Subcutaneous abdominal adipose tissue (tissue), 5 donors: Measurements from ENCODE around the gene CPSF4L.

ENCODE experiments used
- H3K27ac ChIP-seq: one replicate; pipeline ENCODE4 v1.7.0; 2013; ENCODE audit warnings: low read depth, mild to moderate bottlenecking, inconsistent platforms, low read length, moderate library complexity
- H3K27me3 ChIP-seq, 5 donors: one replicate each; pipeline ENCODE4 v1.7.0; 2013; ENCODE audit warnings: low read length in 5 of 5, inconsistent platforms in 1 of 5; ENCODE audit not compliant: control insufficient read depth in 5 of 5, insufficient read depth in 4 of 5
- H3K36me3 ChIP-seq, 5 donors: one replicate each; pipeline ENCODE4 v1.7.0; 2013; ENCODE audit warnings: low read length in 5 of 5; ENCODE audit not compliant: control insufficient read depth in 5 of 5, insufficient read depth in 5 of 5
- H3K4me1 ChIP-seq, 5 donors: one replicate each; pipeline ENCODE4 v1.7.0; 2013; ENCODE audit warnings: low read length in 5 of 5, mild to moderate bottlenecking in 3 of 5, moderate library complexity in 1 of 5; ENCODE audit not compliant: control insufficient read depth in 5 of 5, insufficient read depth in 5 of 5
- H3K4me3 ChIP-seq, 5 donors: one replicate each; pipeline ENCODE4 v1.7.0; 2013; ENCODE audit warnings: low read length in 5 of 5, low read depth in 1 of 5
- H3K9ac ChIP-seq, 5 donors: one replicate each; pipeline ENCODE4 v1.7.0; 2013; ENCODE audit warnings: low read length in 5 of 5, mild to moderate bottlenecking in 4 of 5, moderate library complexity in 3 of 5
- H3K9me3 ChIP-seq, 5 donors: one replicate each; pipeline ENCODE4 v1.7.0; 2013; ENCODE audit warnings: low read length in 5 of 5; ENCODE audit not compliant: control insufficient read depth in 5 of 5
- donor health status: healthy.
- donor health status: healthy.
- donor health status: healthy.
- donor health status: healthy.
- donor health status: healthy.

The CPSF4L gene

GRCh38 chr17:73283841-73284282 is 22.2 kb upstream of the CPSF4L start:
- Histone ChIP-seq H3K27me3 (no peaks in the 10 kb centered on the region), H3K9ac (peak overlapping the region in 1 of 5 donors; percentile 41), H3K4me1 (peaks cover 6 to 69% (median 59%) of the 10 kb centered on the region in 5 donors), H3K27ac (peak overlapping the region; percentile 46), H3K36me3 (peaks cover 0 to 51% (median 31%) of the 10 kb centered on the region in 5 donors), H3K4me3 (no peak overlapping the region), H3K9me3 (no peaks in the 10 kb centered on the region)

GRCh38 chr17:73283250-73283649 is 21.6 kb upstream of the CPSF4L start:
- Histone ChIP-seq H3K36me3 (peaks cover 0 to 51% (median 31%) of the 10 kb centered on the region in 5 donors), H3K4me3 (no peak overlapping the region), H3K27ac (peak overlapping the region; percentile 46), H3K4me1 (peaks cover 12 to 69% (median 61%) of the 10 kb centered on the region in 5 donors), H3K27me3 (no peaks in the 10 kb centered on the region), H3K9ac (peak overlapping the region in 1 of 5 donors; percentile 41), H3K9me3 (no peaks in the 10 kb centered on the region)

- Histone ChIP-seq H3K4me1 (peaks cover 14 to 69% (median 62%) of the 10 kb centered on the region in 5 donors), H3K27ac (no peak overlapping the region), H3K27me3 (no peaks in the 10 kb centered on the region), H3K9me3 (no peaks in the 10 kb centered on the region), H3K36me3 (peaks cover 0 to 51% (median 31%) of the 10 kb centered on the region in 5 donors), H3K9ac (no peak overlapping the region), H3K4me3 (no peak overlapping the region)
These were observed 20.9 kb upstream of the CPSF4L start for GRCh38 chr17:73282629-73283028.

- Histone ChIP-seq H3K9ac (no peak overlapping the region), H3K27me3 (no peaks in the 10 kb centered on the region), H3K4me1 (peaks cover 14 to 63% (median 55%) of the 10 kb centered on the region in 5 donors), H3K4me3 (no peak overlapping the region), H3K36me3 (peaks cover 0 to 51% (median 31%) of the 10 kb centered on the region in 5 donors), H3K27ac (no peak overlapping the region), H3K9me3 (no peaks in the 10 kb centered on the region)
These were observed 20.2 kb upstream of the CPSF4L start for GRCh38 chr17:73281928-73282327.

- H3K4me3 ChIP-seq = no peak overlapping the region
- H3K9me3 ChIP-seq = no peaks in the 10 kb centered on the region
- no peak overlapping the region for H3K27ac ChIP-seq
- no peaks in the 10 kb centered on the region for H3K27me3 ChIP-seq
- peaks cover 0 to 35% (median 18%) of the 10 kb centered on the region in 5 donors for H3K36me3 ChIP-seq
- peaks cover 12 to 46% (median 38%) of the 10 kb centered on the region in 5 donors for H3K4me1 ChIP-seq
- no peak overlapping the region for H3K9ac ChIP-seq
These were observed 18.5 kb upstream of the CPSF4L start for GRCh38 chr17:73280191-73280590.

GRCh38 chr17:73279704-73280103 is 18.0 kb upstream of the CPSF4L start:
- Histone ChIP-seq H3K4me1 (peaks cover 10 to 41% (median 33%) of the 10 kb centered on the region in 5 donors), H3K9ac (no peak overlapping the region), H3K27ac (no peak overlapping the region)

GRCh38 chr17:73278465-73279453 is 17.1 kb upstream of the CPSF4L start:
- Histone ChIP-seq H3K36me3 (peaks cover 0 to 23% (median 6%) of the 10 kb centered on the region in 5 donors), H3K9ac (no peak overlapping the region), H3K4me1 (peaks cover 10 to 32% (median 24%) of the 10 kb centered on the region in 5 donors), H3K27ac (peak overlapping the region; percentile 50), H3K4me3 (no peak overlapping the region), H3K27me3 (no peaks in the 10 kb centered on the region), H3K9me3 (no peaks in the 10 kb centered on the region)

More at GRCh38 chr17:73279704-73280103, 18.0 kb upstream of the CPSF4L start:
- Histone ChIP-seq H3K9me3 (no peaks in the 10 kb centered on the region), H3K36me3 (peaks cover 0 to 30% (median 13%) of the 10 kb centered on the region in 5 donors), H3K27me3 (no peaks in the 10 kb centered on the region), H3K4me3 (no peak overlapping the region)

- H3K9ac ChIP-seq = no peak overlapping the region
- H3K4me3 ChIP-seq = no peak overlapping the region
- peak overlapping the region; percentile 50 for H3K27ac ChIP-seq
- no peaks in the 10 kb centered on the region for H3K27me3 ChIP-seq
- H3K36me3 ChIP-seq = peaks cover 0 to 17% (median 5%) of the 10 kb centered on the region in 5 donors
- H3K4me1 ChIP-seq = peaks cover 10 to 26% (median 17%) of the 10 kb centered on the region in 5 donors
- no peaks in the 10 kb centered on the region for H3K9me3 ChIP-seq
These were observed 16.4 kb upstream of the CPSF4L start for GRCh38 chr17:73278049-73278464.

- Histone ChIP-seq H3K9me3 (peaks cover 0 to 2% (median 0%) of the 10 kb centered on the region in 5 donors), H3K4me3 (no peak overlapping the region), H3K27ac (no peak overlapping the region), H3K4me1 (peaks cover 10 to 18% (median 17%) of the 10 kb centered on the region in 5 donors), H3K27me3 (no peaks in the 10 kb centered on the region), H3K36me3 (no peaks in the 10 kb centered on the region), H3K9ac (no peak overlapping the region)
These were observed 12.8 kb upstream of the CPSF4L start for GRCh38 chr17:73274490-73274889.

- Histone ChIP-seq H3K4me3 (no peak overlapping the region), H3K9ac (no peak overlapping the region), H3K36me3 (no peaks in the 10 kb centered on the region), H3K4me1 (peaks cover 0 to 4% (median 3%) of the 10 kb centered on the region in 5 donors), H3K9me3 (peaks cover 0 to 2% (median 0%) of the 10 kb centered on the region in 5 donors), H3K27me3 (no peaks in the 10 kb centered on the region), H3K27ac (no peak overlapping the region)
These were observed 11.2 kb upstream of the CPSF4L start for GRCh38 chr17:73272906-73273218.
